GM23248 (cell line): Measurements from ENCODE around the gene GRIP2. TPM values are rescaled to one million over a fixed set of nuclear protein-coding genes. Genes with fewer than 3 reads are reported as not detected.

Source experiments
- DNase-seq: peaks from one replicate; pipeline ENCODE4 v3.0.0-alpha.2; 2015
- H2AFZ ChIP-seq: fragments of 200-600 bp; sonication (generic); 2 replicates; pipeline ENCODE4 v1.6.1; 2016; ENCODE audit warnings: antibody characterized with exemption
- H3F3A ChIP-seq: fragments of 200-600 bp; sonication (generic); 2 replicates; pipeline ENCODE4 v1.6.1; 2016; ENCODE audit warnings: mild to moderate bottlenecking, antibody characterized with exemption, mixed run types; ENCODE audit not compliant: insufficient read depth
- H3K27ac ChIP-seq: fragments of 200-600 bp; sonication (generic); 2 replicates; pipeline ENCODE4 v1.5.1; 2016; ENCODE audit warnings: mild to moderate bottlenecking
- H3K27me3 ChIP-seq: fragments of 200-600 bp; sonication (generic); replicated peaks from 2 replicates; pipeline ENCODE4 v1.6.1; 2016; ENCODE audit warnings: mild to moderate bottlenecking; ENCODE audit not compliant: insufficient read depth
- H3K36me3 ChIP-seq: fragments of 200-600 bp; sonication (generic); 2 replicates; pipeline ENCODE4 v1.6.1; 2016; ENCODE audit warnings: low read depth, mild to moderate bottlenecking
- H3K4me1 ChIP-seq: fragments of 200-600 bp; sonication (generic); 2 replicates; pipeline ENCODE4 v1.6.1; 2016; ENCODE audit warnings: mild to moderate bottlenecking; ENCODE audit not compliant: insufficient read depth
- H3K4me2 ChIP-seq: fragments of 200-600 bp; sonication (generic); one replicate; pipeline ENCODE4 v1.6.1; 2016; ENCODE audit warnings: mild to moderate bottlenecking; ENCODE audit not compliant: unreplicated experiment
- H3K4me3 ChIP-seq: fragments of 200-600 bp; sonication (generic); 2 replicates; pipeline ENCODE4 v1.5.1; 2016; ENCODE audit warnings: mild to moderate bottlenecking
- H3K79me2 ChIP-seq: fragments of 200-600 bp; sonication (generic); 2 replicates; pipeline ENCODE4 v1.6.1; 2016; ENCODE audit warnings: mild to moderate bottlenecking; ENCODE audit not compliant: insufficient read depth
- H3K9ac ChIP-seq: fragments of 200-600 bp; sonication (generic); 2 replicates; pipeline ENCODE4 v1.6.1; 2016; ENCODE audit warnings: mild to moderate bottlenecking
- H3K9me2 ChIP-seq: fragments of 200-600 bp; sonication (generic); 2 replicates; pipeline ENCODE4 v1.6.1; 2016; ENCODE audit warnings: mixed run types, mild to moderate bottlenecking, moderate library complexity; ENCODE audit not compliant: insufficient read depth
- H3K9me3 ChIP-seq: fragments of 200-600 bp; sonication (generic); one replicate; pipeline ENCODE4 v1.6.1; 2017; ENCODE audit warnings: low read depth
- H4K20me1 ChIP-seq: fragments of 200-600 bp; sonication (generic); 2 replicates; pipeline ENCODE4 v1.6.0; 2016; ENCODE audit not compliant: insufficient read depth
- EZH2 ChIP-seq: fragments of 200-600 bp; sonication (generic); IDR thresholded peaks from 2 replicates; pipeline ENCODE4 v1.6.1; 2018; ENCODE audit warnings: antibody characterized with exemption, mild to moderate bottlenecking; ENCODE audit not compliant: insufficient read depth, poor library complexity, severe bottlenecking
- EZH2phosphoT487 ChIP-seq: fragments of 200-600 bp; sonication (generic); IDR thresholded peaks from 2 replicates; pipeline ENCODE4 v1.6.1; 2018; ENCODE audit warnings: antibody characterized with exemption, moderate library complexity, mild to moderate bottlenecking, low read depth; ENCODE audit not compliant: insufficient read depth
- WGBS, 2 experiments: methylation state at CpG; one replicate each; pipeline ENCODE4 v1.1.6; 2015 to 2017; ENCODE audit warnings: low lambda C conversion rate in 2 of 2, low coverage in 1 of 2; ENCODE audit errors: missing lambda C conversion rate in 2 of 2; 5-methylcytosine and 5-hydroxymethylcytosine counted together
- in situ Hi-C: fragments of 300-500 bp; cut with MboI; formaldehyde crosslinking; loops from 2 replicates; pipeline ENCODE4 v1.15.0; 2020
- polyA plus RNA-seq: library from polyadenylated mRNA; unstranded; fragments of >200 nt; fragmentation: Nextera tagmentation; extraction: Ambion mirVana; gene quantifications from 2 replicates; pipeline ENCODE4 v1.2.1, GENCODE V29; 2016
- total RNA-seq: library from RNA; depleted of rRNA; stranded (reverse); fragments of >200 nt; shearing (Covaris generic); gene quantifications from 2 replicates; pipeline ENCODE4 v1.2.3, GENCODE V29; 2014

GRIP2 gene
- total and polyA plus RNA-seq, 2 experiments from 2014 or later = 0.11 to 0.14 TPM

GRCh38 chr3:14560110-14560509 lies 20.0 kb upstream of the GRIP2 start:
- no peak overlapping the region for H3K9ac ChIP-seq
- WGBS, 2 experiments = 39 to 52% methylated on average over 4 of the region's 4 CpGs

GRCh38 chr3:14558029-14558428 lies 17.9 kb upstream of the GRIP2 start:
- Histone ChIP-seq H3K4me1 (no peaks in the 10 kb centered on the region), H3K9me3 (no peaks in the 10 kb centered on the region), H3K9ac (no peak overlapping the region), H2AFZ (no peak overlapping the region), H3K79me2 (no peaks in the 10 kb centered on the region), H3K27me3 (no peaks in the 10 kb centered on the region), H4K20me1 (no peaks in the 10 kb centered on the region), H3K9me2 (no peaks in the 10 kb centered on the region), H3K36me3 (no peaks in the 10 kb centered on the region), H3K4me3 (no peak overlapping the region), H3K4me2 (no peak overlapping the region), H3F3A (no peaks in the 10 kb centered on the region), H3K27ac (no peak overlapping the region)
- in situ Hi-C loops = no loop called here
- WGBS, 2 experiments = 89 to 92% methylated on average over 9 of the region's 9 CpGs
- DNase-seq = no peak
- TF ChIP-seq EZH2 (no peak), EZH2phosphoT487 (no peak)

More at GRCh38 chr3:14560110-14560509, 20.0 kb upstream of the GRIP2 start:
- H3K9me3 ChIP-seq = no peaks in the 10 kb centered on the region
- no peaks in the 10 kb centered on the region for H3K9me2 ChIP-seq
- H4K20me1 ChIP-seq = no peaks in the 10 kb centered on the region
- in situ Hi-C loops = no loop called here
- no peak for DNase-seq
- H2AFZ ChIP-seq = no peak overlapping the region
- no peaks in the 10 kb centered on the region for H3K4me1 ChIP-seq
- no peaks in the 10 kb centered on the region for H3K79me2 ChIP-seq
- H3K4me3 ChIP-seq = no peak overlapping the region
- H3F3A ChIP-seq = no peaks in the 10 kb centered on the region
- no peak overlapping the region for H3K4me2 ChIP-seq
- H3K27me3 ChIP-seq = peaks cover 10% of the 10 kb centered on the region
- no peaks in the 10 kb centered on the region for H3K36me3 ChIP-seq
- no peak overlapping the region for H3K27ac ChIP-seq
- no peak for TF ChIP-seq EZH2
- TF ChIP-seq EZH2phosphoT487 = no peak

- Histone ChIP-seq H3K4me1 (peaks cover 7% of the 10 kb centered on the region; the same call in 1 of the 2 replicates), H3K4me2 (no peak overlapping the region), H2AFZ (no peak overlapping the region), H3K27ac (no peak overlapping the region), H3K4me3 (no peak overlapping the region), H3K79me2 (no peaks in the 10 kb centered on the region), H4K20me1 (no peaks in the 10 kb centered on the region), H3F3A (no peaks in the 10 kb centered on the region), H3K9ac (no peak overlapping the region), H3K9me3 (no peaks in the 10 kb centered on the region), H3K27me3 (no peaks in the 10 kb centered on the region), H3K9me2 (no peaks in the 10 kb centered on the region), H3K36me3 (no peaks in the 10 kb centered on the region)
- in situ Hi-C loops = no loop called here
- DNase-seq = no peak
- 45 to 46% methylated on average over 19 of the region's 22 CpGs for WGBS, 2 experiments
- no peak for TF ChIP-seq EZH2phosphoT487
- TF ChIP-seq EZH2 = no peak
Measured at GRCh38 chr3:14555835-14556234, 15.7 kb upstream of the GRIP2 start.

GRCh38 chr3:14554715-14555114 lies 14.6 kb upstream of the GRIP2 start:
- Histone ChIP-seq H3K27me3 (no peaks in the 10 kb centered on the region), H4K20me1 (no peaks in the 10 kb centered on the region)

GRCh38 chr3:14553871-14554270 lies 13.7 kb upstream of the GRIP2 start:
- TF ChIP-seq EZH2 (no peak), EZH2phosphoT487 (no peak)
- no peaks in the 10 kb centered on the region for H3K36me3 ChIP-seq
- no peaks in the 10 kb centered on the region for H3K27me3 ChIP-seq
- H3K9ac ChIP-seq = no peak overlapping the region
- no peak overlapping the region for H3K27ac ChIP-seq
- no peaks in the 10 kb centered on the region for H4K20me1 ChIP-seq
- no peak overlapping the region for H2AFZ ChIP-seq
- in situ Hi-C loops = no loop called here
- 80 to 86% methylated on average over 5 of the region's 5 CpGs for WGBS, 2 experiments
- DNase-seq = no peak
- no peaks in the 10 kb centered on the region for H3K9me3 ChIP-seq
- H3K9me2 ChIP-seq = no peaks in the 10 kb centered on the region
- H3K79me2 ChIP-seq = no peaks in the 10 kb centered on the region
- peaks cover 7% of the 10 kb centered on the region; the same call in 1 of the 2 replicates for H3K4me1 ChIP-seq
- H3F3A ChIP-seq = no peaks in the 10 kb centered on the region
- no peak overlapping the region for H3K4me3 ChIP-seq
- no peak overlapping the region for H3K4me2 ChIP-seq

More at GRCh38 chr3:14554715-14555114, 14.6 kb upstream of the GRIP2 start:
- no peaks in the 10 kb centered on the region for H3K9me2 ChIP-seq
- TF ChIP-seq EZH2phosphoT487 (no peak), EZH2 (no peak)
- H3K79me2 ChIP-seq = no peaks in the 10 kb centered on the region
- H3K4me3 ChIP-seq = no peak overlapping the region
- in situ Hi-C loops = no loop called here
- H2AFZ ChIP-seq = no peak overlapping the region
- H3K4me1 ChIP-seq = peaks cover 7% of the 10 kb centered on the region; the same call in 1 of the 2 replicates
- no peak overlapping the region for H3K4me2 ChIP-seq
- H3F3A ChIP-seq = no peaks in the 10 kb centered on the region
- DNase-seq = peak; percentile 37
- WGBS, 2 experiments = 72 to 79% methylated on average over 3 of the region's 3 CpGs
- H3K36me3 ChIP-seq = no peaks in the 10 kb centered on the region
- no peak overlapping the region for H3K9ac ChIP-seq
- no peak overlapping the region for H3K27ac ChIP-seq
- no peaks in the 10 kb centered on the region for H3K9me3 ChIP-seq
